Renal cortical epithelial cell (primary cell): ENCODE results near the gene ALMS1. TPM values are rescaled to one million over a fixed set of nuclear protein-coding genes. Genes with fewer than 3 reads are reported as not detected.

Experiments
- total RNA-seq: library from RNA; depleted of rRNA; stranded (reverse); fragments of >200 nt; gene quantifications from 2 replicates; pipeline ENCODE4 v1.2.3, GENCODE V29; 2014

Gene ALMS1
- total RNA-seq, 1 donor from 2014 or later: 31.0 TPM

Other genes with a start within 250 kb of the ALMS1 start
- gene NOTO, start 183.3 kb upstream of the ALMS1 start, total RNA-seq: not detected in 2 replicates
- 21.2 and 25.2 TPM in 2 replicates for gene SMYD5, start 171.6 kb upstream of the ALMS1 start, total RNA-seq
- 5.8 and 13.7 TPM in 2 replicates for gene PRADC1, start 152.6 kb upstream of the ALMS1 start, total RNA-seq
- 270 and 425 TPM in 2 replicates for gene CCT7, start 151.5 kb upstream of the ALMS1 start, total RNA-seq
- gene FBXO41, start 101.4 kb upstream of the ALMS1 start, total RNA-seq: 3.6 and 6.3 TPM in 2 replicates
- not detected in 2 replicates for gene EGR4, start 92.3 kb upstream of the ALMS1 start, total RNA-seq